ENCODE measurements around the gene ZFYVE1. TPM values are rescaled to one million over a fixed set of nuclear protein-coding genes. Genes with fewer than 3 reads are reported as not detected.
"Not testable (repeated sequence)": the region's sequence is repeated elsewhere in the genome, so short reads cannot be mapped to it uniquely, and the experiment has no call there.

ZFYVE1 gene
- total RNA-seq, 3 donors from 2014 or later: 6.4 to 8.4 (median 7.0) TPM

DNA sequence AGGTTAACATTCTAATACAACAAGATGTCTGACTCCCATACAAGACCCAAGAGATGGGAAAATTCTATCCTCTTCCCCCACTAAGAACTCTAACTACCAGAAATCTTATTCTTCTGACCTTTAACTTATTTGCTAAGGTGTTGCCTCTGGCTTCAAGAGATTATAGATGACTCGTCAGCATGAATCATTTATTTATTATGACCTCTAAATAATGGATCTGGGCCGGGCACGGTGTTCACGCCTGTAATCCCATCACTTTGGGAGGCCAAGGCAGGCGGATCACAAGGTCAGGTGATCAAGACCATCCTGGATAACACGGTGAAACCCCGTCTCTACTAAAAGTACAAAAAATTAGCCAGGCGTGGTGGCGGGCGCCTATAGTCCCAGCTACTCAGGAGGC lies 10.9 kb downstream of the ZFYVE1 start:
- peaks cover 41% of the 10 kb centered on the region for H3K36me3 Mint-ChIP-seq (ENCODE audit: insufficient read depth)
- H3K4me3 Mint-ChIP-seq: not testable (repeated sequence)

DNA sequence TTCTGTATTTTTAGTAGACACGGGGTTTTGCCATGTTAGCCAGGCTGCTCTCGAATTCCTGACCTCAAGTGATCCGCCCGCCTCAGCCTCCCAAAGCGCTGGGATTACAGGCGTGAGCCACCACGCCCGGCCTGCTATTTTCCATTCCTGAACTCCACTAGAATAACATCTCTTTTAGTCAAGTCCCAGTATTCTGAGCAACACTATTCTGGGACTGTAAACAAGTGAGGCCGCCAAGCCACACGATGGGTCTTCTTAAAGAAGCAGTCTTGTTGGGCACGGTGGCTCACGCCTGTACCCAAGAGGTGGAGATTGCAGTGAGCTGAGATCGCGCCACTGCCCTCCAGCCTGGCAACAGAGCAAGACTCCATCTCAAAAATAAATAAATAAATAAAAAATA lies 11.4 kb downstream of the ZFYVE1 start:
- Mint-ChIP-seq H3K4me1 (ENCODE audit: low read depth) (peaks cover 28% of the 10 kb centered on the region), H3K36me3 (ENCODE audit: insufficient read depth) (peaks cover 41% of the 10 kb centered on the region)
- not testable (repeated sequence) for DNase-seq; H3K27me3 Mint-ChIP-seq (ENCODE audit: low read depth); H3K9me3 Mint-ChIP-seq; H3K4me3 Mint-ChIP-seq; ATAC-seq

More for the DNA sequence above, 10.9 kb downstream of the ZFYVE1 start:
- H3K9me3 Mint-ChIP-seq; H3K27me3 Mint-ChIP-seq (ENCODE audit: low read depth); ATAC-seq; DNase-seq: not testable (repeated sequence)
- peaks cover 28% of the 10 kb centered on the region for H3K4me1 Mint-ChIP-seq (ENCODE audit: low read depth)

DNA sequence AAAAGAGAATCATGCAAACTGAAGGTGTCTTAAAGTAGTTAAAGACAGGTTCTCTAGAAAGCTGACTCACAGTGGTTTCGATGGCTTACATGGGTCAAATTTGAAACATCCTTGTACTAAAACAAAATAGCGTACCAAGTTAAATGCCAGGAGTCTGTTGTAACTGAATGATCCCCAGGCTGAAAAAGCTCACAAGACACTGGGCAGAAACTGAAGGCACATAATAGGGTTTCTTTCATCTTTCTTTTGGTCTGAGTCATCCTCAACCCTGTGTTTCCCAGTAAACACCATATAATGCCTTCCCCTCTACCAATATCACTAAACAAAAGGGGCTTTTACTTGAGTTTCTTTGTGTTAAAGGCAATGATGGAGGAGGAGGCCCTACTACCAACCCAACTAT lies 12.8 kb downstream of the ZFYVE1 start:
- Mint-ChIP-seq H3K27me3 (ENCODE audit: low read depth) (no peaks in the 10 kb centered on the region), H3K4me1 (ENCODE audit: low read depth) (peaks cover 28% of the 10 kb centered on the region), H3K9me3 (no peaks in the 10 kb centered on the region), H3K36me3 (ENCODE audit: insufficient read depth) (peaks cover 36% of the 10 kb centered on the region), H3K4me3 (no peak overlapping the region)
- DNase-seq: no peak
- peak; percentile 74 to 80 for ATAC-seq

DNA sequence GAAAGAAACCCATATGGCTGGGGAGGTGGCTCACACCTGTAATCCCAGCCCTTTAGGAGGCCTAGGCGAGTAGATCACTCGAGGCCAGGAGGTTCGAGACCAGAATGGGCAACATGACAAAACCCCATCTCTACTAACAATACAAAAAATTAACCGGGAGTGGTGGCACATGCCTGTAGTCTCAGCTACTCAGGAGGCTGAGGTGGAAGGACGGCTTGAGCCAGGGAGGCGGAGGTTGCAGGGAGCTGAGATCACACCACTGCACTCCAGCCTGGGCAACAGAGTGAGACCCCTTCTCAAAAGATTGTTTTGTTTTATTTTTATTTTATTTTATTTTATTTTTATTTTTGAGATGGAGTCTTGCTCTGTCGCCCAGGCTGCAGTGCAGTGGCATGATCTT lies 15.7 kb downstream of the ZFYVE1 start:
- ATAC-seq; H3K4me3 Mint-ChIP-seq; H3K9me3 Mint-ChIP-seq; H3K27me3 Mint-ChIP-seq (ENCODE audit: low read depth); DNase-seq: not testable (repeated sequence)
- peaks cover 16% of the 10 kb centered on the region for H3K4me1 Mint-ChIP-seq (ENCODE audit: low read depth)
- H3K36me3 Mint-ChIP-seq (ENCODE audit: insufficient read depth): peaks cover 30% of the 10 kb centered on the region

DNA sequence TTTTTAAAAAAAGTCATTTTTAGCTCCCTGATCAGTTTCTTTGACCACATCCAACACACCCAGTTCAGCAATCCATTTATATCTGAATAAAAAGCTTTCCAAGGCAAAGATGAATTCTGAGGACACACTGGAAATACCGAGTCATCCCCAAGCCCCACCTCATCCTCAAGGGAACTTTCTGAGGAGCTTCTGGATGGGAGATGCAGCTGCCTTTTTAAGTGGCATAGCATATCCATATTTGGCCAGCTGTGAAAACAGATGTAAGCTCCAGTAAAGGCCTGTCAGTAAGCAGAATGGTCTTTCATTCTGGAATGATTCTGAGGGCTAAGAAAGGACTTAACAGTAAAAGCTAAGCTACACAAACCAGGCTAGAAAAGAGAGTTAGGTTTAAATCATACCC lies 18.4 kb downstream of the ZFYVE1 start:
- Mint-ChIP-seq H3K36me3 (ENCODE audit: insufficient read depth) (peaks cover 20% of the 10 kb centered on the region), H3K4me1 (ENCODE audit: low read depth) (no peaks in the 10 kb centered on the region)
- no peak for ATAC-seq

DNA sequence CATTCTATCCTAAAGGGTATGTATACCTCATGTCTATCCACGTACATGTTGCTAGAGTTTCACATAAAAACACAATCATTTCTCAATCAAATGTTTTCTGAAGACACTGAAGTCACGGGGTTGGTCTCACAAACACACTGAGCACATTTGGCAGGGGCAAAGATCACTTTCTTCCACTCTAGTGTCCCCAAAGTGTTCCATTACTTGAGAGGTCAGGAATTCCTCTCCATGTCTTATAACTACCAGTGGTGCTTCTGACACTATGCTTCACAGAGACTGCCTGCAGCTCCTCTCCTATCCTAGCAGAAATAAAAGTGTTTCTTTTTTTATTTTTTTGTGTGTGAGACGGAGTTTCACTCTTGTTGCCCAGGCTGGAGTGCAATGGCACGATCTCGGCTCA lies 19.1 kb downstream of the ZFYVE1 start:
- ATAC-seq (no peak), DNase-seq (no peak)
- Mint-ChIP-seq H3K27me3 (ENCODE audit: low read depth) (no peaks in the 10 kb centered on the region), H3K9me3 (no peaks in the 10 kb centered on the region), H3K4me1 (ENCODE audit: low read depth) (no peaks in the 10 kb centered on the region), H3K36me3 (ENCODE audit: insufficient read depth) (peaks cover 14% of the 10 kb centered on the region), H3K4me3 (no peak overlapping the region)

More for the DNA sequence above, 18.4 kb downstream of the ZFYVE1 start:
- no peak overlapping the region for H3K4me3 Mint-ChIP-seq
- no peaks in the 10 kb centered on the region for H3K27me3 Mint-ChIP-seq (ENCODE audit: low read depth)
- H3K9me3 Mint-ChIP-seq: no peaks in the 10 kb centered on the region
- DNase-seq: no peak

DNA sequence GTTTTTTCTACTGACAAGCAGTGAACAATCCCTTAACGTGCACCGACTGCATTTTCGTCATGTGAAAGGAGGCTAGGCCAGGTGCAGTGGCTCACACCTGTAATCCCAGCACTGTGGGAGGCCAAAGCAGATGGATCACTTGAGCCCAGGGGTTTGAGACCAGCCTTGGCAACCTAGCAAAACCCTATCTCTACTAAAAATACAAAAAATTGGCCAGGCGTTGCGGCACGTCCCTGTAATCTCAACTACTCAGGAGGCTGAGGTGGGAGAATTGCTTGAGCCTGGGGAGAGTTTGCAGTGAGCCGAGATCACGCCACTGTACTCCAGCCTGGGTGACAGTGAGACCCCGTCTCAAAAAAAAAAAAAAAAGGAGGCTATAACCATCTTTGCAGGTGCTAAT lies 22.3 kb downstream of the ZFYVE1 start:
- H3K9me3 Mint-ChIP-seq; H3K4me3 Mint-ChIP-seq; H3K27me3 Mint-ChIP-seq (ENCODE audit: low read depth); DNase-seq; H3K4me1 Mint-ChIP-seq (ENCODE audit: low read depth); ATAC-seq: not testable (repeated sequence)
- peaks cover 15% of the 10 kb centered on the region for H3K36me3 Mint-ChIP-seq (ENCODE audit: insufficient read depth)

DNA sequence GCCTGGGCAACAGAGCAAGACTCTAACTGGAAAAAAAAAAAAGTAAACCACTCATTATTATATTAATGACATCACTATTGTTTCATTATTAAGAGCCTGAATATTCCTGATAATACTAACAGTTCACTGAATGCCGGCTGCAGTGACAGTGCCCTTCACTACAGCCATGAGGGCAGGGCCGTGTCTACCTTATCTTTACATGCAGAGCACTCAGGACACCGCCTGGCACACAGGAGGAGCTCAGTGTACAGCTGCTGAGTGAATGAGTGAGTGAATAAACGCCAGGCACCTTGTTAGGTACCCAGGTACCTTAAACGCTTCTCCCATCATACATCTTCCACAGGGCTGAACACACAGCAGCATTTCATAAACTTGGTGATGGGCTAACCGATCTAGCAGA lies 23.2 kb downstream of the ZFYVE1 start:
- ATAC-seq: no peak
- peaks cover 3% of the 10 kb centered on the region for H3K4me1 Mint-ChIP-seq (ENCODE audit: low read depth)
- no peak overlapping the region for H3K4me3 Mint-ChIP-seq
- H3K9me3 Mint-ChIP-seq: no peaks in the 10 kb centered on the region
- no peaks in the 10 kb centered on the region for H3K27me3 Mint-ChIP-seq (ENCODE audit: low read depth)
- no peak for DNase-seq
- peaks cover 16% of the 10 kb centered on the region for H3K36me3 Mint-ChIP-seq (ENCODE audit: insufficient read depth)

DNA sequence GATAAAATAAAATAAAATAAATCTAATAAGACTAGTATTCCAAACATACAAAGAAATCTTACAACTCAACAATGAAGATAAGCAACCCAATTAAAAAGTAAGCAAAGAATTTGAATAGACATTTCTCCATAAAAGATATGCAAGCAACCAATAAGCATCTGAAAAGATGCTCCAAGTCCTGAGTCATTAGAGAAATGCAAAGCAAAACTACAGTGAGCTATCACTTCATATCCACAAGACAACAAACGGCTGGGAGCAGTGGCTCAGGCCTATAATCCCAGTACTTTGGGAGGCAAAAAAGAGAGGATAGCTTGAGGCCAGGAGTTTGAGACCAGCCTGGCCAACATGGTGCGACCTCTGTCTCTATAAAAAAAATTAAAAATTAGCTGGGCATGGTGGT lies 26.8 kb downstream of the ZFYVE1 start:
- H3K4me1 Mint-ChIP-seq (ENCODE audit: low read depth): peaks cover 3% of the 10 kb centered on the region
- H3K9me3 Mint-ChIP-seq: no peaks in the 10 kb centered on the region
- no peaks in the 10 kb centered on the region for H3K27me3 Mint-ChIP-seq (ENCODE audit: low read depth)
- peaks cover 36% of the 10 kb centered on the region for H3K36me3 Mint-ChIP-seq (ENCODE audit: insufficient read depth)
- DNase-seq (no peak), ATAC-seq (no peak)
- H3K4me3 Mint-ChIP-seq: no peak overlapping the region

DNA sequence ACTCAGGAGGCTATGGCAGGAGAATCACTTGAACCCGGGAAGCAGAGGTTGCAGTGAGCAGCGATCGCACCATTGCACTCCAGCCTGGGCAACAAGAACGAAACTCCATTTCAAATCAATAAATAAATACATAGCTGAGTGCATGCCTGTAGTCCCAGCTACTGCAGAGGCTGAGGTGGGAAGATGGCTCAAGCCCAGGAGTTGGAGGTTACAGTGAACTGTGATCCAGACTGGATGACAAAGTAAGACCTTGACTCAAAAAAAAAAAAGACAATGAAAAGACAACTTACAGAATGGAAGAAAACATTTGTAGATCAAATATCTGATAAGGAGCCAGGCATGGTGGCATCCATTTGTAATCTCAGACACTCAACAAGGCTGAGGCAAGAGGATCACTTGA lies 27.6 kb downstream of the ZFYVE1 start:
- H3K4me3 Mint-ChIP-seq: no peak overlapping the region

DNA sequence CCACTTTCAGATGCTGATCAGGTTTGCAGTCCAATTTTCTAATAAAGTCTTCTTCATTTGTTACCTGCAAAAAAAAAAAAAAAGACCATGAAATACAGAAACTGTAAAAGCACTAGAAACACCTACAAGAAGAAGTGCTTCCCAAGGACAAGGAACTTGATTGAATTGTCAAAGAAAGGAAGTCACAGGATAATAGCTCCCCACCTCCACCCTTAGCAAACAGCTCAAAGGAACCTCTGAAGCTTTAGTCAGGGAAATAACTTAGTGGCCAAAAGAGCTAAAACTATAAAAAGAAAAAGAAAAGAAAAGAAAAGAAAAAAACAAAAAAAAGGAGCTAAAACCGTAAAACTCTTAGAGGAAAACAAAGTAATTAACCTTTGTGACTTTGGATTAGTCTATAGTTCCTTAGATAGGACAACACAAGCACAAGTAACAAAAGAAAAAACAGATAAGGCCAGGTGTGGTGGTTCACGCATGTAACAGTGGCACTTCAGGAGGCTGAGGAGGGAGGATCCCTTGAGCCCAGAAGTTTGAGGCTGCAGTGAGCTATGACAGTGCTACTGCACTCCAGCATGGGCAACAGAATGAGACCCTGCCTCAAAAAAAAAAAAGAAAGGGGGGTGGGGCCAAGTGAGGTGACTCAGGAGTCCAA lies 28.5 kb downstream of the ZFYVE1 start:
- Mint-ChIP-seq H3K36me3 (ENCODE audit: insufficient read depth) (peaks cover 37% of the 10 kb centered on the region), H3K9me3 (no peaks in the 10 kb centered on the region)
- DNase-seq: no peak

More for the DNA sequence above, 27.6 kb downstream of the ZFYVE1 start:
- Mint-ChIP-seq H3K4me1 (ENCODE audit: low read depth) (peaks cover 3% of the 10 kb centered on the region), H3K9me3 (no peaks in the 10 kb centered on the region), H3K27me3 (ENCODE audit: low read depth) (no peaks in the 10 kb centered on the region), H3K36me3 (ENCODE audit: insufficient read depth) (peaks cover 41% of the 10 kb centered on the region)
- no peak for DNase-seq
- ATAC-seq: no peak

DNA sequence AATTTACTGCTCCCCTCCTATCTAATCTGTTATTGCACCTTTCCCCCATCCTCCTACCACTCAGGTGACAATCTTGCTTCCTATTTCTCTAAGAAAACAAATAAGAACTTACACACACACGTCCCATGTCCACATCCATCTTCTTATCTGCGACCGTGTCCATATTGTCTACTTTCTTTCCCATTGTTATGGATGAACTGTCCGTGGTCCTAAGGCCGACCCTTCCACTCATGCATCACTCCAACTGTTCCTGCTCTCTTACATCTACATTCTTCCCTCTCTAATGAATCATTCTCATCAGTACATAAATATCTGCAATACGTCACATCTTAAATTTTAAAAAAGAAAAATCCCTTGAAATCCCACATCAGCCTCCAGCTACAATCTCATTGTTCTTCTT lies 30.0 kb downstream of the ZFYVE1 start:
- H3K4me3 Mint-ChIP-seq: no peak overlapping the region
- no peak for ATAC-seq
- H3K9me3 Mint-ChIP-seq: no peaks in the 10 kb centered on the region
- peaks cover 3% of the 10 kb centered on the region for H3K4me1 Mint-ChIP-seq (ENCODE audit: low read depth)
- no peaks in the 10 kb centered on the region for H3K27me3 Mint-ChIP-seq (ENCODE audit: low read depth)
- H3K36me3 Mint-ChIP-seq (ENCODE audit: insufficient read depth): peaks cover 40% of the 10 kb centered on the region
- no peak for DNase-seq

More for the DNA sequence above, 28.5 kb downstream of the ZFYVE1 start:
- H3K4me3 Mint-ChIP-seq: no peak overlapping the region
- no peaks in the 10 kb centered on the region for H3K27me3 Mint-ChIP-seq (ENCODE audit: low read depth)
- ATAC-seq: no peak
- peaks cover 3% of the 10 kb centered on the region for H3K4me1 Mint-ChIP-seq (ENCODE audit: low read depth)

DNA sequence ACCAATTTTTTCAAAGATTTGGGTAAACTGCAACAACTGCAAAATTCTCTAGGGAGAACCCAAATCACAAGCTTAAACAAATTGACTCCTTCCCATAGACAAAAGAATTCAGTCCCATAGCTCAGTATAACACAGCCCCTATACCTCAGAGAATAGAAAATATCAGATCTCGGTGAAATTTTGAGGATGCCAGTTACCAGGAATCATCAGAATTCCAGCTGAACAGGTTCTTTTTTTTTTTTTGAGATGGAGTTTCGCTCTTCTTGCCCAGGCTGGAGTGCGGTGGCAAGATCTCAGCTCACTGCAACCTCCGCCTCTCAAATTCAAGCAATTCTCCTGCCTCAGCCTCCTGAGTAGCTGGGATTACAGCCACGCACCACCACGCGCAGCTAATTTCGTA lies 36.7 kb downstream of the ZFYVE1 start:
- Mint-ChIP-seq H3K36me3 (ENCODE audit: insufficient read depth) (peaks cover 24% of the 10 kb centered on the region), H3K4me3 (no peak overlapping the region), H3K27me3 (ENCODE audit: low read depth) (no peaks in the 10 kb centered on the region), H3K4me1 (ENCODE audit: low read depth) (no peaks in the 10 kb centered on the region), H3K9me3 (no peaks in the 10 kb centered on the region)
- ATAC-seq: no peak
- DNase-seq: no peak

DNA sequence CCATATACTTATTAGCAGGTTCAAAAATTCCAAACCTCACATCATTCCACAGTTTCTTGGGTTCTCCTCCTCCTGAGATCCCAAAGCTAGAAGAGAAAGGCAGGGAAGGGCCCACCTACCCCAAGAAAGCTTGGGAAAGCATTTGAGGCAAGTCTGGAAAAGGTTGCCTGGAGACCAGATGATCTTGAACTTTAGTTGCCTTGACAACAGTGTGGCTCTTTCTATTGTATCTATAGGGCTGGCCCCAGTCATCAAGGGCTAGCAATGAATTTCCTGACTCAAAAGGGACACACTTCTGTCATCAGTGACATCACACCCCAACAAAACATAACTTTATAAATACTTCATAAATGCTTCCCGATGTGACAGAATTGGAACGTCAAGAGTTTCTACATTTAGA lies 40.0 kb downstream of the ZFYVE1 start:
- Mint-ChIP-seq H3K4me3 (no peak overlapping the region), H3K36me3 (ENCODE audit: insufficient read depth) (peaks cover 33% of the 10 kb centered on the region), H3K9me3 (peaks cover 6% of the 10 kb centered on the region), H3K4me1 (ENCODE audit: low read depth) (no peaks in the 10 kb centered on the region), H3K27me3 (ENCODE audit: low read depth) (no peaks in the 10 kb centered on the region)
- DNase-seq (no peak), ATAC-seq (no peak)

DNA sequence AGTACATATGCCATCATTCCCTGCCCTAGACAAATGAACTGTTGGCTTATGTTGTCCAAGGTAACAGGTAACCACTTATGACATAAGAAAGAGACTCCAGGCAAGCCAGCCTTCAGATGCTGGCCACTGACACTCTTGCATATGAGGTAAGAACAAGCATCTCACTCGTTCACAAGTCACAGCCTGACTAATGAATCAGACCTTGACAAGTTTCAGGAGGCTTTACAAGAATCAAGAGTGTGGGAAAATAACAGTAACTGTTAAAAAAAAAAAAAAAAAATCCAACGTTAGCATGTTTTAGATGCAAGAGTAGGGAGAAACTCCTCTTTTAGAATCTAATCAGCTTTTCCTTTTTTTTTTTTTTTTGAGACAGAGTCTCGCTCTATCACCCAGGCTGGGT lies 40.7 kb downstream of the ZFYVE1 start:
- Mint-ChIP-seq H3K9me3 (peaks cover 6% of the 10 kb centered on the region), H3K27me3 (ENCODE audit: low read depth) (no peaks in the 10 kb centered on the region), H3K4me3 (no peak overlapping the region), H3K4me1 (ENCODE audit: low read depth) (no peaks in the 10 kb centered on the region), H3K36me3 (ENCODE audit: insufficient read depth) (peaks cover 34% of the 10 kb centered on the region)
- ATAC-seq (no peak), DNase-seq (no peak)
